DOHH2 (cell line): ENCODE results near the gene CYP4F11.

Experiments used
- CTCF ChIP-seq: fragments of 200-600 bp; sonication (generic); IDR thresholded peaks from one replicate; pipeline ENCODE4 v1.5.1; 2014; ENCODE audit warnings: antibody characterized with exemption, mild to moderate bottlenecking, low read depth, low read length; ENCODE audit not compliant: poor library complexity, severe bottlenecking
- EZH2phosphoT487 ChIP-seq: fragments of 200-600 bp; sonication (generic); IDR thresholded peaks from 2 replicates; pipeline ENCODE4 v1.6.1; 2017; ENCODE audit warnings: borderline replicate concordance, mild to moderate bottlenecking, antibody characterized with exemption, low read length, moderate library complexity, mixed read lengths

DNA sequence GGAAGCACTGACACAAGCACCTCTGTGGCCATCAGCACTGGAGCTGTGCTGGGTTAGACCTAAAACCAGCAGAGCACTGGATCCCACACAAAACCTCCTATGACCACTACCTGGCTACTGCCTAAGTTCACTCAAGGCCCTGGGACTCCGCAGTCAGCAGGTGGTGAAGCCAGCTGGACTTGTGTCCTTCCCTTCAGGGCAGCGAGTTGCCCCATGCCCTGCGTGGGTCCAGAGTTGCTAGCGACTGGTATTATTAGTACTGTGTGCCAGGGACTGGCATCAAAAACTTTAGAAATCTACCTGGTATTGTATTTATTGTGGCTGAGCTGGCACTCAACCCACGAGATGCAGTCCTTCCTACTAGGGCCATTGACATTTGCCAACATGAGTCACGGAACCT is 20.5 kb upstream of the CYP4F11 start:
- TF ChIP-seq CTCF = no peak
- no peak for TF ChIP-seq EZH2phosphoT487
